HEK293T (cell line): ENCODE results near the gene WNK4.
A peak's percentile ranks its signal among the peaks of the same experiment; 100 is the strongest.
"Not testable (repeated sequence)": the region's sequence is repeated elsewhere in the genome, so short reads cannot be mapped to it uniquely, and the experiment has no call there.

ENCODE experiments used
- CTCF ChIA-PET: fragments of 350-600 bp; formaldehyde crosslinking; extraction: SDS; loops from one replicate; lab custom pipeline; 2021; ENCODE audit warnings: antibody characterized with exemption, inconsistent platforms; lab: Yijun Ruan, JAX
- POLR2A ChIA-PET: fragments of 350-600 bp; formaldehyde crosslinking; extraction: SDS; loops from one replicate; lab custom pipeline; 2020; ENCODE audit warnings: antibody characterized with exemption, inconsistent platforms; lab: Yijun Ruan, JAX
- DNase-seq: peaks from one replicate; pipeline ENCODE4 v3.0.0; 2012; ENCODE audit warnings: mixed read lengths; ENCODE audit errors: extremely low spot score
- ARNT ChIP-seq: fragments of 450-650 bp; IDR thresholded peaks from 2 replicates; pipeline ENCODE4 v1.6.1; 2017; ENCODE audit warnings: mild to moderate bottlenecking
- BHLHE40 ChIP-seq: fragments of 450-650 bp; IDR thresholded peaks from 2 replicates; pipeline ENCODE4 v1.6.1; 2016; ENCODE audit warnings: mild to moderate bottlenecking, moderate library complexity, borderline replicate concordance
- CTBP1 ChIP-seq: fragments of 450-650 bp; IDR thresholded peaks from 2 replicates; pipeline ENCODE4 v1.6.1; 2016; ENCODE audit warnings: borderline replicate concordance
- ELF4 ChIP-seq: fragments of 450-650 bp; IDR thresholded peaks from 2 replicates; pipeline ENCODE4 v1.6.1; 2017; ENCODE audit warnings: antibody characterized with exemption
- FOXA1 ChIP-seq: fragments of 450-650 bp; IDR thresholded peaks from 2 replicates; pipeline ENCODE4 v1.6.1; 2016; ENCODE audit warnings: mild to moderate bottlenecking
- FOXK2 ChIP-seq: fragments of 450-650 bp; IDR thresholded peaks from 2 replicates; pipeline ENCODE4 v1.6.1; 2016; ENCODE audit warnings: mild to moderate bottlenecking
- FOXM1 ChIP-seq: fragments of 450-650 bp; IDR thresholded peaks from 2 replicates; pipeline ENCODE4 v1.6.1; 2017; ENCODE audit warnings: mild to moderate bottlenecking, borderline replicate concordance
- HDGF ChIP-seq: fragments of 450-650 bp; IDR thresholded peaks from 2 replicates; pipeline ENCODE4 v1.6.1; 2017; ENCODE audit warnings: antibody characterized with exemption, borderline replicate concordance
- L3MBTL2 ChIP-seq: fragments of 450-650 bp; conservative IDR thresholded peaks from 2 replicates; pipeline ENCODE4 v1.6.1; 2016; ENCODE audit warnings: mild to moderate bottlenecking
- LEF1 ChIP-seq: fragments of 450-650 bp; IDR thresholded peaks from 2 replicates; pipeline ENCODE4 v1.6.1; 2017; ENCODE audit warnings: mild to moderate bottlenecking, borderline replicate concordance
- NFRKB ChIP-seq: fragments of 450-650 bp; IDR thresholded peaks from 2 replicates; pipeline ENCODE4 v1.6.1; 2016; ENCODE audit warnings: mild to moderate bottlenecking, moderate library complexity
- SP1 ChIP-seq: fragments of 450-650 bp; IDR thresholded peaks from 2 replicates; pipeline ENCODE4 v1.6.1; 2017
- SUZ12 ChIP-seq: fragments of 450-650 bp; IDR thresholded peaks from 2 replicates; pipeline ENCODE4 v1.6.1; 2016; ENCODE audit warnings: mild to moderate bottlenecking
- TARDBP ChIP-seq: fragments of 450-650 bp; IDR thresholded peaks from 2 replicates; pipeline ENCODE4 v1.6.1; 2016
- ZNF384 ChIP-seq: fragments of 450-650 bp; IDR thresholded peaks from 2 replicates; pipeline ENCODE4 v1.6.1; 2016
- TF ChIP-seq, protein P1 (sequence below): fragments of 450-650 bp; IDR thresholded peaks from 2 replicates; pipeline ENCODE4 v1.6.1; 2016

The WNK4 gene

GRCh38 chr17:42779936-42780850, at the start of gene WNK4:
WNK4 (plus strand) TSS chr17:42780610; CDS start chr17:42780699, 89 bp downstream.
- no peak for DNase-seq
- POLR2A ChIA-PET, result interaction anchor here (0.6 to 1.0 kb wide), 3 partner anchors 8 to 18 kb away, joined by 3 read pairs; partner anchors contain the start of gene COA3
- CTCF ChIA-PET, result interaction anchor here (0.6 kb wide), 1 partner anchor 624 kb away, joined by 3 read pairs; no protein-coding TSS in a partner anchor
- TF ChIP-seq BHLHE40 (no peak), HDGF (no peak), ARNT (no peak), TARDBP (no peak), FOXK2 (no peak), ELF4 (no peak)

GRCh38 chr17:42740699-42741098, 39.7 kb upstream of the WNK4 start:
- DNase-seq, result no peak
- ChIA-PET POLR2A (interaction anchor here (1.6 kb wide), 1 partner anchor 57 kb away, joined by 3 read pairs; the partner anchor contains the start of gene COA3), CTCF (no interaction called here)
- TF ChIP-seq, protein P1, sequence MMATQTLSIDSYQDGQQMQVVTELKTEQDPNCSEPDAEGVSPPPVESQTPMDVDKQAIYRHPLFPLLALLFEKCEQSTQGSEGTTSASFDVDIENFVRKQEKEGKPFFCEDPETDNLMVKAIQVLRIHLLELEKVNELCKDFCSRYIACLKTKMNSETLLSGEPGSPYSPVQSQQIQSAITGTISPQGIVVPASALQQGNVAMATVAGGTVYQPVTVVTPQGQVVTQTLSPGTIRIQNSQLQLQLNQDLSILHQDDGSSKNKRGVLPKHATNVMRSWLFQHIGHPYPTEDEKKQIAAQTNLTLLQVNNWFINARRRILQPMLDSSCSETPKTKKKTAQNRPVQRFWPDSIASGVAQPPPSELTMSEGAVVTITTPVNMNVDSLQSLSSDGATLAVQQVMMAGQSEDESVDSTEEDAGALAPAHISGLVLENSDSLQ, result no peak
- TF ChIP-seq ELF4 (no peak), LEF1 (no peak), FOXA1 (no peak), ARNT (no peak), L3MBTL2 (no peak), CTBP1 (no peak), NFRKB (no peak), HDGF (no peak), ZNF384 (no peak)

GRCh38 chr17:42742916-42743315, 37.5 kb upstream of the WNK4 start:
- not testable (repeated sequence) for DNase-seq
- ChIA-PET POLR2A (interaction anchor here (1.1 to 2.0 kb wide), 5 partner anchors 17 to 206 kb away, joined by 3 to 9 read pairs (median 6); partner anchors contain the start of genes NAGLU and VPS25), CTCF (interaction anchor here (0.6 to 1.0 kb wide), 3 partner anchors 13 to 164 kb away, joined by 3 read pairs; no protein-coding TSS in a partner anchor)

DNA sequence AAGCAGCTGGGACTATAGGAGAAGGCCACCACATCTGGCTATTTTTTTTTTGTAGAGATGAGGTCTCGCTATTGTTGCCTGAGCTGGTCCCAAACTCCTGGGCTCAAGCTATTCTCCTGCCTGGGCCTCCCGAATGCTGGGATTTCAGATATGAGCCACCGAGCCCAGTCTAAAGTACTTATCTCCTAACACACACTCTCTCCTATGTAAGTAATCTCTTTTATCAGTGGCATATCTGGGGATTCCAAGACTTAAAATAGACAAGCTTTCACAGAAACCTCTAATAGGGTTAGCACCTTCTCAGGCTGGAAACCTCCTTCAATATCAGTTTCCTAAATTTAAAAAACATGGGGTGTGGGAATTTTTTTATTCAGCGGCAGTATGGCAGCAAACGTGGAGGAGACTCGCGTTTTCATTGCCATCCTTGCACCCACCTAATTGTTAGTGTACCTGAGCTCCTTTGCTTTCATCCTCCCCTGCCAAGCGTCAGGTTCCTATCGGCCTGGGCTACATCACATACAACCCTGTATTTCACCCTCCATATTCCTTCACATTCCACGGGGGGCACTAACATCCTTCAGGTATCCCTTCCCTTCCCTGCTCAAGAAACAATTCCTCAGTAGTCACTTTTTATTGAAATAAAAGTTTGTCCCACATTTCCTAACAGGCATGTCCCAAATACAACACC, 36.7 kb upstream of the WNK4 start:
- POLR2A ChIA-PET, result interaction anchor here (0.7 to 2.0 kb wide), 11 partner anchors 9 to 207 kb away, joined by 3 to 9 read pairs (median 3); partner anchors contain the start of genes NAGLU, PSME3 and VPS25
- CTCF ChIA-PET, result interaction anchor here (0.7 to 1.0 kb wide), 3 partner anchors 12 to 20 kb away, joined by 3 to 4 read pairs (median 4); no protein-coding TSS in a partner anchor
- peak; percentile 40 for DNase-seq
- TF ChIP-seq, protein P1, result no peak
- TF ChIP-seq LEF1 (no peak), SP1 (no peak), FOXM1 (no peak), HDGF (no peak), NFRKB (no peak), ARNT (no peak), TARDBP (no peak), CTBP1 (no peak), L3MBTL2 (no peak), BHLHE40 (no peak), FOXK2 (no peak), ZNF384 (no peak), SUZ12 (no peak), ELF4 (no peak), FOXA1 (no peak)

DNA sequence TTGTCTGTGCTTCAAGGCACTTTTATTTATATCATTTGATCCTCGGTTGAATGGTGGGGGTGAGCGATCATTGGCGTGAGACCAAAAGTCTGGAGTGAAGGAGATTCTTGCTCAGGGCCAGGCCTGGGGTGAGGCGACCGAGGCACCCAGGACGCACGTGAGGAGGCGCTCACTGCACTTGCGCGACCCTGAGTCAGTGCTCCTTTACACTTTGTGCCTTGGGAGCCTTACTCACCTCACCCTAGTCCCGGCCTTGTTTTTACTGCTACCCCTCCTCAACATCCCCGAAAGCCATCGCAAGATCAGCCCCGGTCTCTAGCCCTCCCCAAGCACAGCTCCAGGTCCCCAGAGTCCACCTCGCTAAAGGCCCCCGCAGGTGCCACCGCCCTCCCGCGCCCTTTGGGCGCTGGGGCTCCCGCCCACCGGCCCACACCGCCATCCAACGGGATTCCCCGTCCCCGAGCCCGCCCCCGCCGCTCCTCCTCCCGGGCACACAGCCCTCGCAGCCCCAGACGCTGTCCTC, 36.1 kb upstream of the WNK4 start:
- CTCF ChIA-PET, result interaction anchor here (1.0 kb wide), 1 partner anchor 16 kb away, joined by 4 read pairs; no protein-coding TSS in a partner anchor
- DNase-seq, result peak; percentile 59
- POLR2A ChIA-PET, result interaction anchor here (1.0 to 2.0 kb wide), 9 partner anchors 9 to 208 kb away, joined by 3 to 9 read pairs (median 3); partner anchors contain the start of genes NAGLU, PSME3 and VPS25
- TF ChIP-seq, protein P1, result no peak
- TF ChIP-seq SP1 (no peak), L3MBTL2 (peak; percentile 72)
